GM18505 (cell line): ENCODE results near the gene LRRN3.

Source experiments
- ATAC-seq: cut with Tn5 transposase; IDR thresholded peaks from one replicate; pipeline ENCODE4 v1.9.1; 2021; ENCODE audit not compliant: unreplicated experiment
- POLR2A ChIP-seq: IDR thresholded peaks from 4 replicates; pipeline ENCODE4 v1.6.1; 2011; ENCODE audit warnings: borderline replicate concordance; ENCODE audit not compliant: insufficient read depth, insufficient read length; ENCODE audit errors: extremely low read depth

Gene LRRN3

GRCh38 chr7:111138193-111138569 lies 47.3 kb downstream of the LRRN3 start:
- no peak for TF ChIP-seq POLR2A
- ATAC-seq = peak; percentile 98

DNA sequence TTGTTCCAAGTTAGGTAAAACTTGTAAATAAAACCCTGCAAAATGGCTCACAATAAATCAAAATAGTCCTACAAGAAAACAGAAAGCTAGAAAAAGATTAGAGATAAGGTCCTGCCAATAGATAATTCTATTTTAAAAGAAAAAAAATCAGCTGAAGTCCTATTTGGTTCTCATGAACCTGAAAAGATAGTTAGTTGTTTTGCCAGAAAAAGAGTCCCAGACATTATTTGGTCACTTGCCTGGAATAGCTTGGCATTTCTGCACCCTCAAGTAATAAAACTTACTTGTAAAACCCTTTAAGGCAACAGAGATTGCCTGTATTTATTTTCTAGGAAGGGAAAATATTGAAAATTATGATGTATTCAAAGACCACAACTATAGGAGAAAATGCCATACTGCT lies 47.7 kb downstream of the LRRN3 start:
- no peak for ATAC-seq
- TF ChIP-seq POLR2A = no peak

DNA sequence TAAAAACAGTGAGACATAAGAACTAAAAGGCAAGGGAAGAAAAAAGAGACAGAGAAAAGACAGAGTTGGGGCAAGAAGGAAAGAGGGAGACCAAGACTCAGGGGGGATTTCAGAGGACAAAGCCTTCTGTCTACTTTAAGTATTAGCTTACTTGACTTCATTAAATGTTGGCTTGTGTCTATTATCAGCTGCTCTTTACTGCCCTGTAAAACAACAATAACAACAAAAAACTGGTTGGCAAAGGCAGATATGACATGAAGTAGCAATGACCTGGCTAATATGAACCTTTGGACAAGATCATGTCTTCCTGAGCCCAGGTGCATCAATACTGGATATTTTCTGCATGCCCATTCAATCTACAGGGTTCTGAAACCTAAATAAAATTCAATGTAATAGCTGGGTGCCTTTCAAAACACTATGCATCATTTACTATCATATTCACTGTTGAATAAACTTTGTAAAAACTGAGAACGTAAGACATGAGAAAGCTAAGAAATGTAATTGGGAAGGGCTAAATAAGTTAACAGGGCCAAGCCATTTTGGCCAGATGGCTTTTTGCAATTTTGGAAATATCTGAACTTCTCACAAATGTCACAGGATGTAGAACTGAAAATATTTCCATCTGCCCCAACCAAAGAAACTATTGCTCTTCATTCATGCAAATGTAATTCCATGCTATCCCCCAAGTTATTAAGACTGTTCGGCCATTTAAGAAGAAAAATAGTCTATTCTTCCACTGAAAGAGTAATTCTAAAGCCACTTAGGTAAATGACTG lies 49.4 kb downstream of the LRRN3 start:
- ATAC-seq = no peak
- no peak for TF ChIP-seq POLR2A

- TF ChIP-seq POLR2A = no peak
- ATAC-seq = no peak
Observed at GRCh38 chr7:111145472-111145871, 54.5 kb downstream of the LRRN3 start.

GRCh38 chr7:111146136-111146535 lies 55.2 kb downstream of the LRRN3 start:
- no peak for TF ChIP-seq POLR2A
- ATAC-seq = no peak

GRCh38 chr7:111147708-111148533 lies 57.0 kb downstream of the LRRN3 start:
- no peak for TF ChIP-seq POLR2A
- no peak for ATAC-seq

DNA sequence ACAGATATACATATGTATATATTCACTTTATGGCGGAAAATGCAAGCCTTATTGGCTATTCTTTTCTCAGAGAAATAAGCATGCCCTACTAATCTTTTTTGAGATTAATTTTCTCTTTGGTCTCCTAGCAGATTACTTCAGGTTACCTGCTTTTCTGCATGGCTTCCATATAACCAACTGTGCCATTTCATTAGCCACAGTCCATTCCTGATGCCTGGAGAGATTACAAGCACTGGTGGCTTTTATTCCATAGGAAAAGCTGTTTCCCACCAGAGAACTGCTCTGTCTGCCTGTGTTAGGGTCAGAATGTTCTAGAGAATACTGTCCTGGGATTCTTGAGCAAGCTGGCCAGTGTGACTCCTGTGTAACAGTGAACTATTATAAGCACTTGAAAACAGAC lies 59.8 kb downstream of the LRRN3 start:
- TF ChIP-seq POLR2A = no peak

GRCh38 chr7:111159426-111159825 lies 68.5 kb downstream of the LRRN3 start:
- no peak for ATAC-seq

More for the DNA sequence above, 59.8 kb downstream of the LRRN3 start:
- no peak for ATAC-seq

DNA sequence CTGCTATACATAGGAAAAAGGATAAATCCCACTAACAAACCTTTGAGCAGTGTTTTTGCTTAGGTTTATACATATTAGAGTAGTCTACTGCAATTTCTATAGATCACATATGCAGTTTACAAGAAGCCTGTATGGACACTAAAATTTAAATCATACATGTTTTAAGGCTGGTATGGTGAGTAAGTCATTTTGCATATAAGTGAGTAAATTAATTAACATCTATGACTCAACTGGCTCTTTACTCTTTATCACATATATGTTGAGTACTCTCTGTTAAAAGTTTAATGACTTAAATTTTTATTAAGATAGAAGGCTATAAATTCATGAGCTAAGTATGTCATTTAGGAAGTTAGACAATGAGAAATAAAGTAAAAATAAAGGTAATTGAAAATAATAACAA lies 69.4 kb downstream of the LRRN3 start:
- no peak for ATAC-seq
- no peak for TF ChIP-seq POLR2A

More at GRCh38 chr7:111159426-111159825, 68.5 kb downstream of the LRRN3 start:
- TF ChIP-seq POLR2A = no peak

- ATAC-seq = no peak
- TF ChIP-seq POLR2A = no peak
Observed at GRCh38 chr7:111162692-111163091, 71.8 kb downstream of the LRRN3 start.

- no peak for TF ChIP-seq POLR2A
- no peak for ATAC-seq
Observed at GRCh38 chr7:111164442-111164841, 73.5 kb downstream of the LRRN3 start.

DNA sequence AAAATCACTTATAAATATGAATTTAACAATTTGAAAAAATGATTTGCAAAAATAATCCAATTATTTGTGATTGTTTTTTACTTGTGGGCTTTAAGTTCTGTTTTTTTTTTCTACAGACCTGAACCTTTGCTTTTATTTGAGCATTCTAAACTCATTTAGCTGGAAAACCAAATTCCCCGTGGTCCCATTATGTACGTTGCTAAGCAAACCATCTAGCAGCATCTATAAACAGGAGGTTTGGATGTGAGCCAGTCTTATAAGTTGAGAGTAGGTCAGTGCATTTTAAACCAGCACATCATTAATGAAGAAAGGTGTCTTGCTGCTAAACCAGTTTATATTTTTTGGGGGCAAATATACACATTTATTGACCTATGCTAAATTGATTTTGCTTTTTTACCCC lies 77.3 kb downstream of the LRRN3 start:
- no peak for ATAC-seq
- TF ChIP-seq POLR2A = no peak

DNA sequence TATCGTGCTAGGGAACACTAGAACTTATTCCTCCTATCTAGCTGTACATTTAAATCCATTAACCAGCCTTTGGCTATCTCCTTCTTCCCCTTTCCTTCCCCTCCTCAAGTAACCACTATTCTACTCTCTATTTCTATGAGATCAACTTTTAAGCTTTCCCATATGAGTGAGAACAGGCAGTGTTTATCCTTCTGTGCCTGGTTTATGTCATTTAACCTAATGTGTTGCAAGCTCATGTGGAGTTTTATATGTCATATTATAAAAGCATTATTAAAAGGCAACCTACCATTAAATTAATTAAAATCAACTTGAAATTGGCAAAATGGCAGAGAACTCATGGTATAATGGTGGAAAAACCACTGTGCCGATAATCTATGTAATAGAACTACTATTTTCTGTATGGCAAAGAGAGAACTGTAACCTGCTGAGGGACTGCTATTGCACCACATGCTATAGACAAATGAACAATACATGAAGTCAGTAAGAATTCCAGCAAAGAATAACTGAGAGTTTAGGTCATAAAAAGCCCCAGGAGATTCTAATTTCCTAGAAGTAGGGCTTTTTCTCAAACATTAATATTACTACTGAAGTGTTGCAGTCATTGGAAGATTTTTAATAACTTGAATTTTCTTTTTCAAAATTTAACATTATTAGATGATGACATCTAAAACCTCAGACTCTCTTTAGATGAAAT lies 81.8 kb downstream of the LRRN3 start:
- TF ChIP-seq POLR2A = no peak
- ATAC-seq = no peak

GRCh38 chr7:111173528-111173927 lies 82.6 kb downstream of the LRRN3 start:
- no peak for TF ChIP-seq POLR2A
- no peak for ATAC-seq

- ATAC-seq = no peak
- TF ChIP-seq POLR2A = no peak
Observed at GRCh38 chr7:111173990-111174389, 83.1 kb downstream of the LRRN3 start.
